Raji (cell line): ENCODE results near the gene MAD1L1.

Experiments used
- POLR2A ChIP-seq: IDR thresholded peaks from 2 replicates; pipeline ENCODE4 v1.6.1; 2011; ENCODE audit warnings: low read depth, low read length, control low read depth; ENCODE audit not compliant: insufficient read depth

The MAD1L1 gene

DNA sequence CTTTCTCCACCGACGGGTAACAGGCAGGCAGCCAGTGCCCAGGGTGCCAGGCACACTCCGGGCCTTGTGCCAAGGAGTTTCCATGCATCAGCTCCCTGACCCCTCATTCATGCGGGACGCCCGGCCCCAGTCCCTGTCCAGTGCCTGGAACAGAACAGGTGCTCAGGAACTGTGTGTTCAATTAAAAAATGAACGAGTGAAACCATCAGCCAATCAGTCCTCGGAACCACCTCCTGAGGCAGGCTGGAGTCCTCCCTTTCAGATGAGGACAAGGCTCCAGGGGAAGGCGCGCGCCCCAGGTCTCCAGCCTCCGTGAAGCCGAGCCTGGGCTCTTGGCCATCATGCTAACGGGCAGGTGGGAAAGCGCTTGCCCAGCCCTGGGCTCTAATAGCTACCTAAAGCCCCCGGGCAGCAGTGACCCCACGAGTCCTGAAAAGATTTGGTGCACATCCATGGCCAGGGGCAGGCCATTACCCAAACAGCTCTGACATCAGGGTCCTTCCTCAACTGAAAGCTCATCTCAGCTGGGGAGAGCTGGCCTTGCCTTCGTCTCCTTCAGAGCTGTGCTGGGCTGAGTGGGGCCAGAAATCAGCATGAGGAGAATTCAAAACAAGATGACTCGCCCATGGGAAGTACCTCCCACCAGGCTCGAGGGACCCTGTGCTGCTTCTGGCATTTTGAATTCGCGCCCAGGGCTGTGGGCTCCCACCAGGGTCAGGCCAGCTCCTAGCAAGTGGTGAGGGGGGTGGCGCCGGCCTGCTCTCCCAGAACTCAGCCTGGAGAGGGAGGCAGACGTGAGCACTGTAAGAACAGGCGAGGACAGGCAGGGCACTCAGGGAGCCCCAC lies 200.5 kb downstream of the MAD1L1 start:
- no peak for TF ChIP-seq POLR2A

DNA sequence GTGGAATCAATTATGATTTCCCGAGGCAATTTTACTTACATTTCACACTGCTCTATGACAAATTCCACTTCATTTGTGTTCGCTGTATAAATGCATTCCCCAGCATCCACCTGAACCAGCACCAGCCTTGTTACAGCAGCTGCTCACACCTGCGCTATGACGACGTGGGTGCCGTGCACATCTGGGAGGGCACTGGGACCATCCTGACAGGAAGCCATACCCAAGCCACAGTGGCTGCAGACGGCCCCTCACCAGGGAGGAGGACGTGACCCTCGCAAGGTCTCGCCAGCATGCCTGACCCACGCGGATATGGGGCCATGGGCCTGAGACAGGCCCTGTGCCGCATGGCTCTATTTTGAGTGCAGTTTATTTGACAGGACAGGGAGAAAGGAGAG lies 201.3 kb downstream of the MAD1L1 start:
- TF ChIP-seq POLR2A, result no peak

DNA sequence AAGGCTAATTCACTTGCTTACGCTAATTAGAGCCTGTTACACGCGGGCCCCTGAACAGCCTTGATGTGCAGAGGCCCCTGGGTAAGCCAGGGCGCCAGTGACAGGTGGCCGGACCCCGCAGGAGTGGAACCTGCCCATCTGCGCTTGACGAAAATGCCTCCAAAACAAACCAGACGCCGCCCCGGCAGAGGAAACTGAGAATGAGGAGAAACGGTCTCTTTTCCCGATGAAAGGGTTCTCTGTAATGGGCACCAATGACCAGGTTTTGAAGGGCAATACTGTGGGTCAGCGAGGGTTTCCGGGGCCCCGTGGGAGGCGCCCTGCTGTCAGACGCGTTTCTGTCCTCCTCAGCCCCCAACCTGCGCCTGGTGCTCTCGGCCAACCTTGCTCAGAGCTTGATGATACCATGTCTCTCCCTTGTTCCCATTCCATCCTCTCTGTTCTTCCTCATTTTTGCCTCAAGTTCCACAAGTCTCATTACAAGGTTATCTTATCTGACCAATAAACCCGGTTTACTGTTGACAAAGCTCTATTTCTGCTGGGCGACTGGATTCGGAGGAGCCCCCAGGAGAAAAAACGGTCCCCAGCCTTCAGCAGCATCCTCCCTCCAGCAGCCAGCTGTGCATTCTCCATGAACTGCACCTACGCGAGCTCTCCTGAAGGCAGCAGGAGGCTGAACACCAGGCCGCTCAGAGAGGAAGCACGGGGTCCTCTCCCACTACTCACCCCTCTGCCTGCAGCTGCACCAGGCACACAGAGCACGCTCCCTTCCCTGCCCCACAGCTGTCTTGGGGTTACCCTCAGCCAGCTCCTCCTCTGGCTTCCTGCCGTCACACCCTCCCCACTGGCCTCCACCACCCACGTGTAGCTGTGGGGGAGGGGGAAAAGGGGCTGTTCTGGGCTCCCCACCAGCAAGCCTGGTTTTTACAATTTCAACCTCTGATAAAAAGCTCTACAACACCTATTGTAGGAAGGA lies 202.0 kb downstream of the MAD1L1 start:
- TF ChIP-seq POLR2A, result no peak

DNA sequence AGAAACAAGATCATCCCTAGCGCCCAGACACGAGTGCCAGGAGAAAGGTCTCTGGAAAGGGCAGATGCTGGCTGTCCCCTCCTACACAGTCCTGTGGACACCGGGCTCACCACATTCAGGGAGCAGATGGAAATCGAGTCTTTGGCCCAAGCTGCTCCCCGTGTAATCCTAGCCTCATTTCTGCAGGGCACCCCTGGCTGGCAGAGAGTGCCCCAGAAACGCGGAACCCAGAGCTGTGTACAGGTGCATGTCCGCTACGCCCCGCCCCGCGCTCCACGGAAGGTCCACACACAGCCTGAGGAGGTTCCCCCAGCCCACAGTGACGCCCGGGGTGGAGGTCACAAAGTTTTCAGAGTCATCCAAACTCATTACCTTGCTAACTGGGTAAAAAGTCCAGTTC lies 202.8 kb downstream of the MAD1L1 start:
- no peak for TF ChIP-seq POLR2A

DNA sequence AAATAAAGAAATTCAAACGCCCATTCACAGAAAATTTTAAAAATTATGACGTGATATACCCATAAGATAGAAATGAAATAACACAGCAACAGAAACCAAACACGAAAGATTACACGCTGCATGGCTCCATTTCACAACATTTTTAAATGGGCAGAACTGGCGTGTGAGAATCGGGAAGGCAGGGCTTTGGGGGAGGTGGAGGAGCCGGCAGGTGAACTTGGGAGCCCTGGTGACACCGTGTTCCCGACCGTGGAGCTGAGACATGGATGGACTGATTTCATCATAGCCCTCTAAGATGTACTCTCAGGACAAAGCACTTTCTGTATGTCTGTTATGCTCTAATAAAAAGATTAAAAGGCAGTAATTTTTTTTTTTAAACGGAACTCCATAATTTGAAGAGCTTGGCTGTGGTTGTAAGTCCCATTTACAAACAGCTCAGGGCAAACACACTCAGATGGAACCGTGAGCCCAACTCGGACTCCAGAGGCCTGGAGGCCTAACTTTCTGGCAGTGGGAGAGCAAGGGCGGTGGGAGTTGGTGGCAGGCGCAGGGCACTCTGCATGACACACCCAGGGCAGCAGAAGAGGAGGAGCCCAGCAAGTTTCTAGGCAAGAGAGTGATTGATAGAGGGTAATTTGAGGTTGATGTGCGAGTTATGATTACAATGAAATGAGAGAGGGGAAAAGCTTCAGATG lies 203.4 kb downstream of the MAD1L1 start:
- no peak for TF ChIP-seq POLR2A

DNA sequence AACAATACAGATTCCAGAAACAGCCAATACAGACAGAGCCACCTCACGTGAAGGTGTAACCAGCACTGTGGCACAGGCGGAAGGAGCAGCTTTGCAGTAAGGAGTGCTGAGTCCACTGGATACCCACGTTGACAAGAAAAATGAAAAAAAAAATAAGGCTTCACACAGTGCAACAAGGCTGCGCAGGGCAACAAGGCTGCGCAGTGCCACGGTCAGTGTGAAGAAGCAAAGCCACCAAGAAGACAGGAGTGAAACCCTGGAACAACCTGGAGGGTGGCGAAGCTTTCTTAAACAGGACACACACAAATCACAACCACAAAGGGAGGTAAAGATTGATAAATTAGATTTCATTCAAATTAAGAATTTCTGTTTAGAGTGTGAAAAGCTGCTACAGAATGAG lies 204.0 kb downstream of the MAD1L1 start:
- no peak for TF ChIP-seq POLR2A

DNA sequence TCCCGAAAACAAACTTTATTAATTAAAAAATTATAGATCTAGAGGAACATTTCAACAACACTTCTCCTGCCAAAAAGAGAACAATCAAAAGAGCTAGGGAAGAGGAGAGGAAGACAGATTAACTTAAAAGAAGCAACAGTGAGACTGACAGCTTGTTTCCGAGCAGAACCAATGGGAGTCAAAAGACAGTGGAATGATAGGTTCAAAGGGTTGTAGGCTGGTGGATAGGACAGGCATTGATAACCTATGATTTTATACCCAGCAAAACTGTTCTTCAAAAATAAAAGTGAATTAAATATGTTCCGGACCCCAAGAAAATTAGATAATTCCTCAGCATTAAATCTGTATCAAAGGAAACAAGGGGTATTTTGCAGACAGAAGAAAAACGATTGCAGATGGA lies 207.6 kb downstream of the MAD1L1 start:
- no peak for TF ChIP-seq POLR2A

DNA sequence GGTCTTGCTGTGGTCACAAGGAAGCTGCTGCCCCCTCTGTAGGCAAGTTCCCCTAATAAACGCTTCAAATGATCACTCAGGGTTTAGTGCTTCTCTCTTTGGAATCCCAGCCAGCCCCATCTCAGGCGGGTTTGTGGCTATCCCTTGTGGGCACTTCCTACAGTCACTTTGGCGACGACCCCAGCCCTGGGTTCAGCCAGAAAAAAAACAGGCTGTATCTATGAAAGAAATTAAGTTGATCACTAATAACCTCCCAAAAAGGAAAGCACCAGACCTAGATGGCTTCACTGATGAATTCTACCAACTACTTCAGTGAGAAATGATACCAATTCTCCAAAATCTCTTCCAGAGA lies 208.2 kb downstream of the MAD1L1 start:
- no peak for TF ChIP-seq POLR2A

DNA sequence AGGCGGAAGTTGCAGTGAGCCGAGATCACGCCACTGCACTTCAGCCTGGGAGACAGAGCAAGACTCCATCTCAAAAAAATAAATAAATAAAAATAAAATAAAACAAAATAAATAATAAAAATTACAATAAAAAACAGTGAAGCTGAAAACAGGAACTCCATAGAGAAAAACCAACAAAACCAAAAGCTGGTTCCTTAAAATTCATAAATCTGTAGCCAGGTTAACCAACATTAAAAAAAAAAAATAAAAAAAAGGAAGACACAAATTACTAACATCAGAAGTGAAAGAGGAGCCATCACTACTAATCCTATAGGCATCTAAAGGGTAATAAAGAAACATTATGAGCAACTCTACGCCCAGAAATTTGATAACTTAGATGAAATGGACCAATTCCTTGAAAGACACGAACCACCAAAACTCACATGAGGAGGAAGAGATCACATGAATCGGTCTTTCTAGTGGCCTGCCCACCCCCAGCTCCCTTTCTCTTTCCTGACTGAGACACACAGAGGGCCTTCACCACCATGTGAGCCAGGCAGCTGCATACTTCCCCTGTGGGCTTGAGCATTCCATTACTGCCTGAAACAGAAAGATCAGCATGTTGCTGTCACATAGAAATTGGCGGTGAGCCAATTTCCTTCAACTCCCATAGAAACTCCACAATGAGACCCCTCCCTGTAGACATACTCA lies 208.7 kb downstream of the MAD1L1 start:
- TF ChIP-seq POLR2A, result no peak

DNA sequence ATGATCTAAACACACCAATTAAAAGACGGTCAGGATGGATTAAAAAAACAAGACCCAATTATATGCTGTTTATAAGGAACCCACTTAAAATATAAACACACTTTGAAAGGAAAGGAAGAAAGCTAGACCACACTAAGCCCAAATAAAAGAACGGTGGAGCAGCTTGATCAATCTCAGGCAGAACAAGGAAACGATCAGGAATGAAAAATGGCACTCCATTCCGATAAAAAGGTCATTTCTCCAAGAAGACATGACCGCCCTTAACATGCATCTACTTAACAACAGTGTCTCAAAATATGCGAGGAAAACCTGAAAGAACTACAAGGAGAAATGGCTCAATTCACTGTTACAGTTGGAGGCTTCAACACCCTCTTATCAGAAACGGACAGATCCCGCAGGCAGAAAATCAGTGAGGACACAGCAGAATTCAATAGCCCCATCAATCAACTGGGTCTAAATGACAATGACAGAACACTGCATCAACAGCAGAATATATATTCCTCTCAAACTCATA lies 210.0 kb downstream of the MAD1L1 start:
- no peak for TF ChIP-seq POLR2A

DNA sequence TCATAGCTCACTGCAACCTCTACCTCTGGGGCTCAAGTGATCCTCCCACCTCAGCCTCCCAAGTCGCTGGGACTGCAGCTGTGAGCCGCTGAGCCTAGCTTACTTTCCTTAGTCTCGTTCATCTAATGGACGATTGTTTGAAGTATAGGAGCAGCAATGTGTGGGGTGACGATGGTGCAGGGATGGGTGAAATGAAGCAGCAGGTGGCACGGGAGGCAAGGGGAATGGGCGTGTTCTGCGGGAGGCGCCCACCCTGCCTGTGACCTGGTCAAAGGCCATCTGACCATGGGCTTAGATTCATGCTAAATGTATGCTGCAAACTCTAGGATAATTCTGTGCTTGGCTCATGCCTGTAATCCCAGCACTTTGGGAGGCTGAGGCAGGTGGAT lies 210.7 kb downstream of the MAD1L1 start:
- TF ChIP-seq POLR2A, result no peak

DNA sequence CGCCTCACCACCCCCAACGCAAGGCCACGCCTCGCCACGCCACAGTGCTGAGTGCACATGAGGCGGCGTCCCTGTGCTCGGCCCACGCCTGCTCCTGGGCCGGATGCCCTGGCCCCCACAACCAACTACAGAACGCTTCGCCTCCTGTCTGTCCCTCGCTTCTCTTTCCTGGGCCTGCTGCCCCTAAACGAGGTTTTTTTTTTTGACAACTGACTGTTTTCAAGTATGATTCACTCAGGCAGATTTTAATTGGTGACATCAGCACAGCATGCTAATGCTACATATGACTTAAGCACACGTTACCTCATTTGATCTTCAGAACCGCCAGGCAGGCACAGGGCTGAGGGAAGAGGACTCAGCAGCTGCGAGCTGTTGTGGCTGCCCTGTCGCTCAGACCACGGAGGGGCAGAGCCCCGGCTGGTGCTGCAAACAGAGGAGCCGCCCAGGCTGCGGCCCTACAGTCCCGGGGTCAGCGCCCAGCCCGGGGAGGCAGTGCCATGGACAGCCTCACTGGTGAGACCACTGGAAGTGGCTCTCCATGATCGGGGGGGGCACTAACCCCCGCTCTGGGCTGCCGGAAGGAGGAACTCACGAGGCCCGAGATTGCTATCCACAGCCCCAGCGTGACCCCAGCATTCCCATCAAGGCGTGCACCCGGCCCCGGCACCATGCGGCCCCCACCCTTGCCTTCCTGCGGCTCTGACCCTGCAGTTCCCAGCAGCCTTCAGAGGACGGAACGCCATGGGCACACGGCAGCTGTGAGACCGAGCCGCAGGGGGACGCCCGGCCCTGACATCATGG lies 212.8 kb downstream of the MAD1L1 start:
- no peak for TF ChIP-seq POLR2A

DNA sequence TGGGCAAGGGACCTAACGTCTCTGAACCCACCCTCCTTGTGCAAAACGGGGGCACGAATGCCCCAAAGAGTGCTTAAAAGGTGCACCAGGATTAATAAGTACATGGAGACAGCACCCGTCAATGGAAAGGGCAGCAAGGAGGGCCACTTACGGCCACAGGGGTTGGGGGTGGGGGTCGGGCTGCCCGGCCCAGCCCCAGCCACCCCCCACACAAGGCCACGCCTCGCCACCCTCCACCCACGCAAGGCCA lies 213.4 kb downstream of the MAD1L1 start:
- no peak for TF ChIP-seq POLR2A
